ENCODE measurements around the gene TAS2R60. TPM values are rescaled to one million over a fixed set of nuclear protein-coding genes. Genes with fewer than 3 reads are reported as not detected.

TAS2R60 gene
- total and polyA plus RNA-seq, 2 of the 8 experiments (the other 6 are each of a cell fraction or from before 2014, with no cell fraction given): 0.15 to 0.32 TPM

DNA sequence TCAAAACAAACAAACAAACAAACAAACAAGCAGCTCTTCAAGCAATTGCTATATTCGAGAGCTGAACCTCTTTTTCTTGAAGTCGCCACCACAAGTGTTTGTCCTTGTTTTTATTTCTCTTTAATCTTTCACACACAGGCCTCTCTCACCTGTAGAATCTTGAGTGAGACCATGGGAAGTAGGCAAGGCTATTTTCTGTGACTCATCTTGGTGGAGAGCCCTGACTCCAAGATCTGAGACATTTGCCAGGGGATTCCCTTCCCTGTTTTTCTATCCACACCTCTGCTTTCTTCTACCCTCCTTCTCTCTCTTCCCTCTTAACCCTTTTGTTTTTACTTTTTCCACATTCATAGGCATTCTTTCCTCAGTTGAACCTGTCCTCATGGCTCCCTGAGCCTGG, 8.0 kb upstream of the TAS2R60 start (continued):
- TF ChIP-seq TEAD4 (IDR thresholded peaks at IDR 0.05; ENCODE audit: low read depth, low read length) (no peak), RXRA (IDR thresholded peaks at IDR 0.05; ENCODE audit: insufficient read depth, low read depth, low read length) (no peak), POU5F1 (IDR thresholded peaks at IDR 0.05; ENCODE audit: low read depth, low read length) (no peak)
